ENCODE results near the gene CHST7. TPM values are rescaled to one million over a fixed set of nuclear protein-coding genes. Genes with fewer than 3 reads are reported as not detected.

CHST7 gene
- total and polyA plus RNA-seq, 2 of the 8 experiments (the other 6 are each of a cell fraction or from before 2014, with no cell fraction given), result 7.9 to 14.1 TPM

GRCh38 chrX:46569621-46570020, 3.9 kb upstream of the CHST7 start:
- POLR2A ChIA-PET (ENCODE audit: partially characterized antibody), result interaction anchor here (0.6 to 1.7 kb wide), 2 partner anchors 18 to 23 kb away, joined by 3 to 4 read pairs; no protein-coding TSS in a partner anchor
- H3K9me3 ChIP-seq (ENCODE audit: insufficient read depth in 2 of 2, low read depth in 1 of 2, low read length in 1 of 2), result no peaks in the 10 kb centered on the region
- no peak overlapping the region for H2BK120ac ChIP-seq (replicated peaks; ENCODE audit: low read depth, low read length)
- H4K5ac ChIP-seq (ENCODE audit: insufficient read length, low read depth, low read length), result no peak overlapping the region
- no peak overlapping the region for H2BK20ac ChIP-seq (ENCODE audit: low read length)
- H4K20me1 ChIP-seq (replicated peaks in 1 of 2; ENCODE audit: control insufficient read depth in 1 of 2, insufficient read depth in 2 of 2, low read length in 2 of 2), result no peaks in the 10 kb centered on the region
- no peak overlapping the region for H3K9ac ChIP-seq (replicated peaks in 1 of 4; ENCODE audit: extremely low read depth in 1 of 4, low read depth in 3 of 4, low read length in 3 of 4)
- TF ChIP-seq NRF1 (IDR thresholded peaks at IDR 0.05; ENCODE audit: low read depth, low read length) (no peak), SAP30 (IDR thresholded peaks at IDR 0.05; ENCODE audit: insufficient read depth, insufficient replicate concordance, low read length) (no peak), CHD2 (IDR thresholded peaks at IDR 0.05; ENCODE audit: low read length) (no peak)
- no peak for FAIRE-seq
- CTCF ChIA-PET (ENCODE audit: partially characterized antibody), result no interaction called here
- no peak overlapping the region for H3K56ac ChIP-seq (replicated peaks; ENCODE audit: insufficient read length, low read depth, low read length)
- peaks cover 0 to 5% (median 0%) of the 10 kb centered on the region in 4 experiments; a peak in 1 of 7 replicates for H3K4me1 ChIP-seq (replicated peaks in 1 of 4; ENCODE audit: control insufficient read depth in 3 of 4, insufficient read depth in 4 of 4, low read length in 3 of 4)
- no peak overlapping the region for H3K4me3 ChIP-seq (ENCODE audit: extremely low read depth in 1 of 4, insufficient read depth in 2 of 4, low read depth in 3 of 4, low read length in 4 of 4)
- H3K79me2 ChIP-seq (ENCODE audit: control insufficient read depth in 1 of 2, insufficient read depth in 2 of 2, low read length in 2 of 2), result no peaks in the 10 kb centered on the region; a peak in 1 of 4 replicates
- H4K91ac ChIP-seq (replicated peaks; ENCODE audit: insufficient read length, low read length), result no peak overlapping the region
- H3K14ac ChIP-seq (ENCODE audit: insufficient read length), result no peak overlapping the region
- no peak for DNase-seq (ENCODE audit: low read depth in 1 of 2, low spot score in 2 of 2)
- no peak overlapping the region for H4K8ac ChIP-seq (ENCODE audit: extremely low read depth, insufficient read depth, low read length)
- H3K79me1 ChIP-seq (ENCODE audit: low read depth, low read length), result no peaks in the 10 kb centered on the region
- H3K23me2 ChIP-seq (ENCODE audit: low read depth, low read length), result peaks cover 3% of the 10 kb centered on the region
- no peak overlapping the region for H2AK5ac ChIP-seq (ENCODE audit: low read depth, low read length)
- H3K4ac ChIP-seq (replicated peaks; ENCODE audit: insufficient read length, low read depth, low read length), result no peak overlapping the region
- no peaks in the 10 kb centered on the region for H3K27me3 ChIP-seq (replicated peaks in 1 of 4; ENCODE audit: control insufficient read depth in 3 of 4, extremely low read depth in 1 of 4, insufficient read depth in 3 of 4, low read length in 3 of 4)
- H3K4me2 ChIP-seq (ENCODE audit: insufficient read depth in 1 of 2, low read depth in 2 of 2, low read length in 2 of 2), result no peak overlapping the region
- no peak overlapping the region for H3K27ac ChIP-seq (ENCODE audit: low read depth, low read length)
- H2BK12ac ChIP-seq (ENCODE audit: low read depth, low read length), result no peak overlapping the region
- H3K36me3 ChIP-seq (ENCODE audit: control insufficient read depth in 2 of 4, insufficient read depth in 4 of 4, low read length in 3 of 4), result no peaks in the 10 kb centered on the region
- no peak overlapping the region for H2BK5ac ChIP-seq (ENCODE audit: low read depth, low read length)
- H2AFZ ChIP-seq (ENCODE audit: low read length), result no peak overlapping the region
- no peak overlapping the region for H3K18ac ChIP-seq (ENCODE audit: extremely low read depth, low read length)
- no peak overlapping the region for H3K23ac ChIP-seq (ENCODE audit: insufficient read length)
- no peak overlapping the region for H2BK15ac ChIP-seq (ENCODE audit: low read length)

All from H1 (cell line).